AG09319 (cell line): ENCODE measurements around the gene GOLGA6C.
A peak's percentile ranks its signal among the peaks of the same experiment; 100 is the strongest.
"Not testable (repeated sequence)": the region's sequence is repeated elsewhere in the genome, so short reads cannot be mapped to it uniquely, and the experiment has no call there.

ENCODE experiments used
- DNase-seq: peaks from one replicate; pipeline ENCODE4 v3.0.0-alpha.2; 2010; ENCODE audit warnings: low read depth; ENCODE audit errors: extremely low read depth
- TF ChIP-seq, protein P1 (sequence below): IDR thresholded peaks from 2 replicates; pipeline ENCODE4 v1.5.1; 2011; ENCODE audit warnings: low read depth, mild to moderate bottlenecking, inconsistent platforms, low read length, moderate library complexity

Gene GOLGA6C

DNA sequence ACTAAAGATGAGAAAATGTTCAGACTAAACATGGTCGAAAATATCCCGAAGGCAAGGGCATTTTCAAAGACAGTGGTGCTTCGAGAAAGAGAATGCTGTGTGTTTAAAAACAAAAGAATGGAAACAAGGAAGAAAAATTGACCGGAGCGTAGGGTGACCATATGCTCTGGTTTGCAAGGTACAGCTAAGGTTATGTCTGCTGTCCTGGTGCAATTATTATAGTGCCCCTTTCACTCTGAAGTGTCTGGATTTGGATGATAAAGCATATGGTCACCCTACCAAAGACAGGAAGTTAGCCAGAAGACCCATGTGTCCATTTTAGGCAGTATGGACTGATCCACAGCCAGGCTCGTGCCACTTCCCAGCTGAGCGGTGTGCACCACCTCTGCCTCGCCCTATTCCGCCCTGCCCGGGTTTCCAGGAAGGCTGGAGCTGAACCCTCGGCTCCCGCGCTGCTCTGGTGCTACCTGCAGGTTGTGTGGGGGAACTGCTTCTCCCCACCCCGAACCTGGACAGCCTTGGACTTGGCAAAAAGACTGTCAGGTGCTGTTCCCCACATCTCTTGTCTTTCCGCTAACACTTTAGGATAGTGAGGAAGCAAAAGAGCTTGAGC is 49.8 kb downstream of the GOLGA6C start:
- DNase-seq = no peak
- TF ChIP-seq, protein P1, sequence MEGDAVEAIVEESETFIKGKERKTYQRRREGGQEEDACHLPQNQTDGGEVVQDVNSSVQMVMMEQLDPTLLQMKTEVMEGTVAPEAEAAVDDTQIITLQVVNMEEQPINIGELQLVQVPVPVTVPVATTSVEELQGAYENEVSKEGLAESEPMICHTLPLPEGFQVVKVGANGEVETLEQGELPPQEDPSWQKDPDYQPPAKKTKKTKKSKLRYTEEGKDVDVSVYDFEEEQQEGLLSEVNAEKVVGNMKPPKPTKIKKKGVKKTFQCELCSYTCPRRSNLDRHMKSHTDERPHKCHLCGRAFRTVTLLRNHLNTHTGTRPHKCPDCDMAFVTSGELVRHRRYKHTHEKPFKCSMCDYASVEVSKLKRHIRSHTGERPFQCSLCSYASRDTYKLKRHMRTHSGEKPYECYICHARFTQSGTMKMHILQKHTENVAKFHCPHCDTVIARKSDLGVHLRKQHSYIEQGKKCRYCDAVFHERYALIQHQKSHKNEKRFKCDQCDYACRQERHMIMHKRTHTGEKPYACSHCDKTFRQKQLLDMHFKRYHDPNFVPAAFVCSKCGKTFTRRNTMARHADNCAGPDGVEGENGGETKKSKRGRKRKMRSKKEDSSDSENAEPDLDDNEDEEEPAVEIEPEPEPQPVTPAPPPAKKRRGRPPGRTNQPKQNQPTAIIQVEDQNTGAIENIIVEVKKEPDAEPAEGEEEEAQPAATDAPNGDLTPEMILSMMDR = peak; percentile 13

DNA sequence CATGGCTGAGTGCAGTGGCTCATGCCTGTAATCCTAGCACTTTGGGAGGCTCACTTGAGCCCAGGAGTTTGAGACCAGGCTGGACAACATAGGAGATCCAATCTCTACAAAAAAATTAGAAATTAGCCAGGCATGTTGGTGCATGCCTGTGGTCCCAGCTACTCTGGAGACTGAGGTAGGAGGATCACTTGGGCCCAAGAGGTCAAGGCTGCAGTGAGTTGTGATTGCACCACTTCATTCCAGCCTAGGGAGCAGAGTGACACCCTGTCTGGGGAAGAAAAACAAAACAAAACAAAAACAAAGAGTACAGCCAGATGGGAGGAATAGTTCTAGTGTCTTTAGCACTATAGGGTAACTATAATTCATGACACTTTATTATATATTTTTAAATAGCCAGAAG is 51.6 kb downstream of the GOLGA6C start:
- TF ChIP-seq, protein P1 = no peak
- DNase-seq = no peak

GRCh38 chr15:75312548-75312947 is 54.4 kb downstream of the GOLGA6C start:
- not testable (repeated sequence) for DNase-seq

DNA sequence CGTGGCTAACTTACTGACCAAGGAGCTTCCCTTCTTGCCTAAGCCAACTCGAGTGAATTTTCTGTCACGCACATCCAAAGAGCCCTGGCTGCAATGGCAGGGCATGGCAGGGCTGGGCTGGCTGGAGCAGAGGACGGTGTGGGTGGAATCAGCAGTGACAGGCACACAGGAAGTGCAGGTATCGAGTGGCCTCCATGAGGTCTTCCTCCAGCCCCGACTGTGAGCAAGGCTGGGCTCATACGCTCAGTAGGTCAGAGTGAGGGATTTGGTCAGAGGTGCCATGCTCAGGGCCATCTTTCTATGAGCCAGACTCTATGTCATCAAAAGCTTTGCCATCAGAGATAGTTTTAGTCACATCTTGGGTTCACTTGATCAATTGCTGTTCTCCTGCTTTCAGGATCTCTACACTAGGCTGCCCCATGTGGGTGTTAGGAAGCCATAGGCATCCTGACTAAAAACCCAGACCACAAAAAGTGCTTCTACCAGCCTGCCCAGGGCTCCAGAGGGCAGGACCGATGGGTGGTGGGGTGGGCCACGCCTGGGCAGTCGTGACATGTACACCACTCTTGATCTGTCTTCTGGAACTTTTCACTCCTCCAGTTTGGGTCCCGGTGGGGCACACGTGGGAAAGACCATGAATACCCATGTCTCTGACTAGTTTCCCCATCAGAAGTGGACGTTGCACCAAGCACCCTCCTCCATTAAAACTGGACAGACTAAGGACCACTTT is 55.1 kb downstream of the GOLGA6C start:
- no peak for DNase-seq
- TF ChIP-seq, protein P1 = no peak

GRCh38 chr15:75314552-75315290 is 56.6 kb downstream of the GOLGA6C start:
- DNase-seq = no peak
- TF ChIP-seq, protein P1 = no peak

DNA sequence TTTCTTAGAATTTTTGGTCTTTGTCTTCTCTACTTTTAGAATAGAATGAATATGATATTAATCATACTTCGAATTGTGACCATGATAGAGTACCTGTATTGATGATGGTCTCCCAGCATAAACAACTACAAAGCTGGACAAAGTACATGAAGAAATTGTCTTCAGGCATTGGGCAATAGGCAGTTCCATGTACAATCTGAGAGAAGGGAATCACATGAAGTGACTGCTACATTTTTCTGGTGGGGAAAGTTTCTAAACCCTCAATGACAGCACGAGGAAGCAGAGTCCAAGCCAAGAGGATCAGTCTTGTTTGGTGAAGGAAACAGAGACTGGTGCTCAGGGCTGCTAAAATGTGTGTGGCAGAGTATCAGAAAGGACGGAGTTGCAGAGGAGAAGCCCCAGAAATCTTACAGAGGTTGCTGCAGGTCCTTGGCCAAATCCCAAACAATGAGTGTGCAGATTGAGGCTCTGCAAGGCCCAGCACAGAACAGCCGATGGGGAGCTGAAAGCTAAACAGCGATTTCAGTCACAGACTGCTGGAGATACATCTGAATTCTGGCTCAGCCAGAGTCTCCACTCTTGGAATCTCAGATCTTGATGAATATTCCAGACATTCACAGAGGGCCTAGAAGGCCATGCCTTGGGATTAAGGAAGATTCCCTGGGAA is 61.2 kb downstream of the GOLGA6C start:
- DNase-seq = not testable (repeated sequence)
